Activated naive CD8-positive, alpha-beta T cell treated with anti-CD3 and anti-CD28 coated beads, Interleukin-2, amount 10 ng/mL, durations not matched to agents 7 days and 5 days (primary cell): Measurements from ENCODE around the gene KLHDC7A. TPM values are rescaled to one million over a fixed set of nuclear protein-coding genes. Genes with fewer than 3 reads are reported as not detected.
A peak's percentile ranks its signal among the peaks of the same experiment; 100 is the strongest.
"Not testable (repeated sequence)": the region's sequence is repeated elsewhere in the genome, so short reads cannot be mapped to it uniquely, and the experiment has no call there.

Experiments
- ATAC-seq: fragments of 150-1000 bp; cut with Tn5 transposase; one replicate; pipeline ENCODE4 v1.10.0; 2021; ENCODE audit warnings: low read depth, moderate library complexity
- POLR2A ChIA-PET: fragments of 350-600 bp; sonication (Branson Sonifier 250); formaldehyde crosslinking; loops from one replicate; lab custom pipeline; 2021; ENCODE audit warnings: antibody characterized with exemption; lab: Charles Lee
- DNase-seq: peaks from one replicate; pipeline ENCODE4 v3.0.0; 2021
- H3K27ac Mint-ChIP-seq: one replicate; pipeline ENCODE4 v1.8.0; 2022; ENCODE audit warnings: mild to moderate bottlenecking, mixed read lengths
- H3K27me3 Mint-ChIP-seq: one replicate; pipeline ENCODE4 v1.8.0; 2022; ENCODE audit warnings: mild to moderate bottlenecking, moderate library complexity, mixed read lengths
- H3K36me3 Mint-ChIP-seq: one replicate; pipeline ENCODE4 v1.8.0; 2021; ENCODE audit warnings: mild to moderate bottlenecking, mixed read lengths
- H3K4me1 Mint-ChIP-seq: one replicate; pipeline ENCODE4 v1.8.0; 2021; ENCODE audit warnings: mixed read lengths
- H3K4me3 Mint-ChIP-seq: one replicate; pipeline ENCODE4 v1.8.0; 2022; ENCODE audit warnings: mild to moderate bottlenecking, moderate library complexity, mixed read lengths
- H3K9me3 Mint-ChIP-seq: one replicate; pipeline ENCODE4 v1.8.0; 2021; ENCODE audit warnings: mixed read lengths
- total RNA-seq, 2 experiments: library from RNA; stranded (reverse); gene quantifications; one replicate each; pipeline ENCODE4 v1.2.3, GENCODE V29; 2021

The KLHDC7A gene
- total RNA-seq: not detected

- Mint-ChIP-seq H3K27me3 (peaks cover 11% of the 10 kb centered on the region), H3K4me1 (peaks cover 10% of the 10 kb centered on the region), H3K36me3 (no peaks in the 10 kb centered on the region), H3K9me3 (no peaks in the 10 kb centered on the region), H3K27ac (no peak within 1 kb of the TSS), H3K4me3 (no peak within 1 kb of the TSS)
- POLR2A ChIA-PET: no interaction called here
- ATAC-seq (no peak), DNase-seq (no peak)
These were observed at the start of gene KLHDC7A for GRCh38 chr1:18480315-18481189. TSS of gene KLHDC7A (plus strand) at chr1:18480930. CDS start at chr1:18480982, 52 bp downstream.

- ATAC-seq (no peak), DNase-seq (no peak)
- Mint-ChIP-seq H3K4me1 (no peaks in the 10 kb centered on the region), H3K27me3 (peaks cover 4% of the 10 kb centered on the region), H3K27ac (no peak overlapping the region), H3K9me3 (no peaks in the 10 kb centered on the region), H3K36me3 (no peaks in the 10 kb centered on the region), H3K4me3 (no peak overlapping the region)
- POLR2A ChIA-PET: no interaction called here
These were observed 46.7 kb upstream of the KLHDC7A start for GRCh38 chr1:18434041-18434440.

GRCh38 chr1:18440385-18441226 is 40.1 kb upstream of the KLHDC7A start:
- POLR2A ChIA-PET: no interaction called here
- Mint-ChIP-seq H3K27me3 (peaks cover 7% of the 10 kb centered on the region), H3K27ac (no peak overlapping the region), H3K4me1 (no peaks in the 10 kb centered on the region), H3K4me3 (no peak overlapping the region), H3K9me3 (peaks cover 2% of the 10 kb centered on the region), H3K36me3 (no peaks in the 10 kb centered on the region)
- ATAC-seq (no peak), DNase-seq (no peak)

- H3K4me3 Mint-ChIP-seq: no peak overlapping the region
- no peaks in the 10 kb centered on the region for H3K36me3 Mint-ChIP-seq
- peaks cover 6% of the 10 kb centered on the region for H3K9me3 Mint-ChIP-seq
- H3K4me1 Mint-ChIP-seq: no peaks in the 10 kb centered on the region
- no peak overlapping the region for H3K27ac Mint-ChIP-seq
- DNase-seq (no peak), ATAC-seq (no peak)
- peaks cover 7% of the 10 kb centered on the region for H3K27me3 Mint-ChIP-seq
- POLR2A ChIA-PET: no interaction called here
These were observed 36.9 kb upstream of the KLHDC7A start for GRCh38 chr1:18443587-18444520.

GRCh38 chr1:18444563-18444962 is 36.2 kb upstream of the KLHDC7A start:
- peaks cover 6% of the 10 kb centered on the region for H3K9me3 Mint-ChIP-seq
- H3K36me3 Mint-ChIP-seq: no peaks in the 10 kb centered on the region

GRCh38 chr1:18446751-18447150 is 34.0 kb upstream of the KLHDC7A start:
- H3K4me1 Mint-ChIP-seq: no peaks in the 10 kb centered on the region
- H3K9me3 Mint-ChIP-seq: peaks cover 4% of the 10 kb centered on the region
- H3K27ac Mint-ChIP-seq: no peak overlapping the region
- DNase-seq (no peak), ATAC-seq (no peak)
- no peak overlapping the region for H3K4me3 Mint-ChIP-seq
- POLR2A ChIA-PET: no interaction called here
- H3K27me3 Mint-ChIP-seq: peaks cover 10% of the 10 kb centered on the region
- no peaks in the 10 kb centered on the region for H3K36me3 Mint-ChIP-seq

More at GRCh38 chr1:18444563-18444962, 36.2 kb upstream of the KLHDC7A start:
- no peak for DNase-seq
- no peak for ATAC-seq
- Mint-ChIP-seq H3K27ac (no peak overlapping the region), H3K4me3 (no peak overlapping the region), H3K4me1 (no peaks in the 10 kb centered on the region), H3K27me3 (peaks cover 7% of the 10 kb centered on the region)
- POLR2A ChIA-PET: no interaction called here

- Mint-ChIP-seq H3K27ac (no peak overlapping the region), H3K4me1 (no peaks in the 10 kb centered on the region), H3K36me3 (no peaks in the 10 kb centered on the region), H3K9me3 (peaks cover 8% of the 10 kb centered on the region), H3K27me3 (peaks cover 10% of the 10 kb centered on the region), H3K4me3 (no peak overlapping the region)
- POLR2A ChIA-PET: no interaction called here
- ATAC-seq (no peak), DNase-seq (no peak)
These were observed 33.1 kb upstream of the KLHDC7A start for GRCh38 chr1:18447509-18448220.

- Mint-ChIP-seq H3K4me3 (no peak overlapping the region), H3K27me3 (peaks cover 10% of the 10 kb centered on the region), H3K36me3 (no peaks in the 10 kb centered on the region), H3K9me3 (peaks cover 8% of the 10 kb centered on the region), H3K27ac (no peak overlapping the region), H3K4me1 (no peaks in the 10 kb centered on the region)
- no peak for ATAC-seq
- POLR2A ChIA-PET: no interaction called here
- no peak for DNase-seq
These were observed 31.8 kb upstream of the KLHDC7A start for GRCh38 chr1:18448889-18449288.

- H3K4me3 Mint-ChIP-seq: no peak overlapping the region
- no peak overlapping the region for H3K27ac Mint-ChIP-seq
- peaks cover 10% of the 10 kb centered on the region for H3K27me3 Mint-ChIP-seq
- no peaks in the 10 kb centered on the region for H3K36me3 Mint-ChIP-seq
- peaks cover 4% of the 10 kb centered on the region for H3K9me3 Mint-ChIP-seq
- no peaks in the 10 kb centered on the region for H3K4me1 Mint-ChIP-seq
- POLR2A ChIA-PET: no interaction called here
- ATAC-seq: peak; percentile 36
- DNase-seq: no peak
These were observed 28.2 kb upstream of the KLHDC7A start for GRCh38 chr1:18452550-18452949.

DNA sequence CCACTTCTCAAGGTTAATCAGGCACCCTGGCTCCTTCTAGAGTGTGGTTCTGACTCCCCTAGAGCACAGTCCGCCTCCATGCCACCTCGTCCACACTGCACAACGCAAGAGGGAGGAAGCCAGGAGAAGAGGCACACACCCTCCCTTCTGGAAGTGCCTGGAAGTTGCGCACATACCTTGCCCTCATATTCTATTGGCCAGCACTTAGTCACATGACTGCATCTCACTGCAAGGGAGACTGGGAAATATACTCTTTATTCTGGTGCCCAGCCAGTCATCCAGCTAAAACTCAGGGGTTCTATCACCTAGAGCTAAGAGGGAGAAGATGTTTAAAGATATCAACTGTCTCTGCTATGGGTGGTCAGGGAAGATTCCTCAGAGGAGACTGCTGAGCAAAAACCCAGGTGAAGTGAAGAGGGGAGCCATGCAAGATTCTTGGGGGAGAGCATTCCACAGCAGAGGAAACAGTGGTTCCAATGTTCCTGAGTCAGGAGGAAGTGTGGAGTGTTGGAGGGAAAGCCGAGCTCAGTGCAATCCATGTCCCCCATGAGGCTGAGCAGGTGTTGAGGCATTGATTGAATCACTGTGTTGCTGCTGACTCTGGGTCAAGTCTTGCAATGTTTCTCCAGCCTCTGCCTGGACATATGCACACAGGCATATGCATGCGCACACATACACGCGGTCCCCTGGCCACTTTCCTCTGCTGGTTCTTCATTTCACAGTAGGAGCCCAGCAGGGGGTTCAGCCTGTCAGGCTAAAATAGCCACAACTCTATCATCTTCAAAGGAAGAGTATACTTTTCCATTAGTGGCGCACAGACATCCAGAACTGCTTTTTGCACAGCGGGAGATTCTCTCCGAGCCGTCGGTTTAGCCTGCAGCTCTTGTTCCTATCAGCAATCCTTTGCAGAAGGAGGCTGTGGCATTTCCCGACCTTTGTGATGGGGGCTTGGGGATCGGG is 22.3 kb upstream of the KLHDC7A start:
- Mint-ChIP-seq H3K4me1 (no peaks in the 10 kb centered on the region), H3K36me3 (no peaks in the 10 kb centered on the region), H3K9me3 (no peaks in the 10 kb centered on the region), H3K27me3 (no peaks in the 10 kb centered on the region), H3K4me3 (no peak overlapping the region), H3K27ac (no peak overlapping the region)
- POLR2A ChIA-PET: no interaction called here
- no peak for ATAC-seq
- DNase-seq: no peak

DNA sequence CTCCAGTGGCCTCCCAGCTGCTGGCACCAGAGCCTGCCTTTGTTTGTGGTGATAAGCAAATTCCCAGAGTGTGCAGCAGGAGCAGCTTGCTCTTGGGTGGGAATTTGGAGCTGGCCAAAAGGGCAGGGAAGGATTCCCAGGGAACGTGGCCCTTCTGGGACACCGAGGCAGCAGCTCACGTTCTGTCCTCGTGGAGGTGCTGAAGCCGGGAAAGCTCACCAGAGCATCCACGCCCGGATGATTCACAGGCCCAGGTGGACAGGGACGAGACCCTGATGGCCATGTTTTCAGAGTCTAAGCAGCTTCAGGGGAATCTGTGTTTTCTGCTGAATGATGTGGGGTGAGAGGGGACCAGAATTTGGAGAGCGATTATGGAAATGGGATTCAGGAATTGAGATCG is 19.1 kb upstream of the KLHDC7A start:
- H3K27ac Mint-ChIP-seq: no peak overlapping the region

GRCh38 chr1:18462517-18462916 is 18.2 kb upstream of the KLHDC7A start:
- H3K27me3 Mint-ChIP-seq, H3K9me3 Mint-ChIP-seq, H3K4me1 Mint-ChIP-seq, POLR2A ChIA-PET, ATAC-seq, H3K27ac Mint-ChIP-seq, H3K36me3 Mint-ChIP-seq, DNase-seq, H3K4me3 Mint-ChIP-seq: not testable (repeated sequence)

More for the DNA sequence above, 19.1 kb upstream of the KLHDC7A start:
- Mint-ChIP-seq H3K9me3 (no peaks in the 10 kb centered on the region), H3K36me3 (no peaks in the 10 kb centered on the region), H3K27me3 (no peaks in the 10 kb centered on the region), H3K4me1 (no peaks in the 10 kb centered on the region), H3K4me3 (no peak overlapping the region)
- DNase-seq (no peak), ATAC-seq (no peak)
- POLR2A ChIA-PET: no interaction called here
